HG03575 (cell line): Measurements from ENCODE around the gene FAM240B.

ENCODE experiments used
- ATAC-seq: cut with Tn5 transposase; IDR thresholded peaks from one replicate; pipeline ENCODE4 v1.9.1; 2021; ENCODE audit not compliant: unreplicated experiment, insufficient number of reproducible peaks, low FRiP score; ENCODE audit errors: extremely low read depth

The FAM240B gene

DNA sequence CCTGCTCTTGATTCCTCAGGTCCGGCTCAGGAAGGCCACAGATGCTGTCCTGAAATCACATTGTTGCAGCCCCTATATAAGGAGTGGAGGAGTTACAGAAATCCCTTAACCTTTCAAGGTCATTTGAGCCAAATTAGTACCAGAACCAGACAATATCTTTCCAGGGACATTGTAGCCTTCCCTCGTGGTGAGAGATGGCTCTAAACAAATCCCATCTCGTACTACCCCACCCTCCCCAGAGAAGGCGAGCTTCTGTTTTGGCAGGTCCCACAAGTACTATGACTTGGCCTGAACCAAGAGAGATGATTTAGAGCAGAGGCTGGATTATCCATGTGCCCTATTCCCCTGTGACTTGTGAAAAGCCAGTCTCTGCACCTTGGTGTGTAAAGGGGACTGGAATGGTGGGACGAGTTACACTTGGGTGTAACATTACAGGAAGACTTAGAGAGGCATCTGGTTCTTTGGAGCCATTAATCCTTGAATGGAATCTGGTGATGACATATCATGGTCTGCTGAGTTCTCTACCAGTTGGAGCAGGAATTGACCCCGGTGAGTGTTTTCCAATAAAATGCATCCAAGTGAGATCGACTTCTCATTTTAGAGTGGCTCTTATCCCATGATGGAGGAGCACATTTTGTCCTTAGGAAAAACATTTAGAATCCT is at the start of gene FAM240B:
Gene FAM240B (minus strand): TSS at position 51 of the 663 bp plus-strand sequence. CDS start 16,134 bp downstream, outside the sequence.
- no peak for ATAC-seq

DNA sequence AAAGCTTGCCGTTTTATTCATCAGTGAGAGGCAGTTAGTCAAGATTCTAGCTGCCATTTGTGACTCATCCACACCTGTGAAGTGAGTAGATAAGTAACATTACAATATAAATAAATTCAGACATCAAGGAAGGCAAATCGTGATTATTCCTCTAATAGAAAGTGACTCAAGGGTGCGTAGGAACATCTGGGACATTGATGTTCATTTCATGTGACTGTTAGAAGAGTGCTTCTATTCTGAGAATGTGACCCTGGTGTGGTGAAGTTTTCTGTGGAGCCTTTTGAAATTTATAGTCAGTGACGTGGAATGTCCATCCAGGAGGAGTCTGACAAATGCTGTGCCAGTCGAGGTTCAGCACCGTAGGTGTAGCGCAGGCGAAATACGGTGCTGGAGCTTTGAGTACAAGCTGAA is 48.4 kb upstream of the FAM240B start:
- ATAC-seq = no peak

DNA sequence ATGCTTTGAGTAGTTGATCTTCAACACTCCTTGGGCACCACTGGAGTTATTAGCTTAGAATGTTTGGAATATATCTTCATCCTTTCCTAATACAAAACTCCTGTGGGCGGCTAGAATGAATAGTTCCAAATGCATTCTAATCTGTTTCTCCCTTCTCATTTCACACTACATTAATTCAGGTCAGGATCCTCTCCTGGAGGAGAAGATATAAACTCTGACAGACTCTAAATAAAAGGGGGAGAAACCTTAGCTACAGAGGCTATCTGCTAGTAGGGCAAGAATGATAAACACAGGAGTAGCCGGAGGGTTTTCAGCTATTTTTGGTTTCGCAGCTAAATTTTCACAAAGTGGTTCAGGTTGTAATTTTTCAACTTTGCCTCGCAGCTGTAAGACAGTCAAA is 45.2 kb upstream of the FAM240B start:
- ATAC-seq = no peak

DNA sequence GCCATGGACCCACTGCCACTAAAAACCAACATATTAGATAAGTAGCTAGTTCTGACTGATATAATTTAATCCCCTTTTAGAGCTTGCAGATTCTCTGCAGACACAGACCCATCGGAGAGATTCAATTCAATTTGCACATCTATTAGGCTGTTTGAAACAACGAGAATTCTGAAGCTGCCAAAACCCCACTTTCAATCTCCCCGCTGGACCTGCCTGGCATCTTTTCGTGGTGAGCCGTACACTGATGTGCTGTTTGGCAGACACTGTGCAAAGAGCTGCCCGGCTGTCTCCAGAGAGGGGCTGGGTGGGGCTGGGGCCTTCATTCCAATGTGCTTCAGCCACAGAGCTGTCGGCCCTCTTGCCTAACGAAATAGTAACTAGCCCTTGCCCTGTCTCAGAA is 42.1 kb upstream of the FAM240B start:
- ATAC-seq = no peak

DNA sequence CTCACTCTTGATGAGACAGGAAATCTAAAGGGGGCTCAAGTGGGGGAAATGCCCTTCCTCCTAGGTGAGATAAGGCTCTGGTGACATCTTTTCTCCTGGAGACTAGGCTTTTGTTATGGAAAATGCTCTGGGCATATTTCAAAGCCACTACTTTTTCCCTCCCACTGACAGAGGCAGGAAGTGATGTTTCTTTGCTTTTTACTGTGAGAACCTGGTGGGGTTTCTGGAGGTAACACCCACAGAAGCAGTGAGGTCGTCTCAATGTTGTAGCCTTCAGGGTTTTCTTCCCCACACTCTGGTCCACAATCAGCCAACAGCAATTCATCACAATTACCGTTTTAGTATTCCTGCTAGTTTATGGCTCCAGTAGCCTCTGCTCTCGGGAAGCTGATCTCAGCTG is 41.4 kb upstream of the FAM240B start:
- ATAC-seq = no peak

DNA sequence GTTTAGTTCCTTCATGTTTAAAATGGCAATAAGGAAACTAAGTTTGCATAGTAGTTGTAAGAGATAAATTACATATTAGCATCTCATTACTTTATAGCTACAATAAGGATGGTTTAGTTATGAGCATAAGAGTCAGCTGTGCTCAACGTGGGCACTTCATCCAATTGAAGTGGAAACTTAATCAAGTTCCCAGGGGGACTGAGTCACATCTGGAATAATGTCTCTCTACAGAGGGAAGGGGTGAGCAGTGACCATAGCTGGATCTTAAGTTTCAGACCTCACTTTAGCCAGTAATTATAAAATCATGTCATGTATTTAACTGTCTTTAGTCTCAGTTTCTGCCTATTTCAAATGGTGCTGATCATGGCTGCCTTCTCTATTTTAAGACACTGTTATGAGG is 36.8 kb upstream of the FAM240B start:
- no peak for ATAC-seq

DNA sequence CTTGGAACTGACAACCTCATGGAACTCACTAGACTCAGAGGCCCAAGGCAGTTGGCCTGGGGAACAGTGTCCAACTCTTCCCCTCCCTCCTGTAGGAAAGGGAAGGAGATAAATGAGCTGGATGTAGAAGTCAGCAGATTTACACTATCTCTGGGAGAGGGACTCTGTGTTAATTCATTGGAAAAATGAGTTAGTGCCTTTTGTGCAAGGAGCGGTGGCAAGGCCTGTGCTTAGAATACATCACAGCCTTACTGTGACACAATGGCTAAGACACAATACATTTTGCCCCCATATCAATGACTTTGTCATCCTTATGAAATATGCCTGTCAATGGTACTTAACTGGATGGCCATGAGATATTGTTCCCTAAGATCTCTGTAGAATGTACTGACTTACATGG is 28.0 kb upstream of the FAM240B start:
- ATAC-seq = no peak

DNA sequence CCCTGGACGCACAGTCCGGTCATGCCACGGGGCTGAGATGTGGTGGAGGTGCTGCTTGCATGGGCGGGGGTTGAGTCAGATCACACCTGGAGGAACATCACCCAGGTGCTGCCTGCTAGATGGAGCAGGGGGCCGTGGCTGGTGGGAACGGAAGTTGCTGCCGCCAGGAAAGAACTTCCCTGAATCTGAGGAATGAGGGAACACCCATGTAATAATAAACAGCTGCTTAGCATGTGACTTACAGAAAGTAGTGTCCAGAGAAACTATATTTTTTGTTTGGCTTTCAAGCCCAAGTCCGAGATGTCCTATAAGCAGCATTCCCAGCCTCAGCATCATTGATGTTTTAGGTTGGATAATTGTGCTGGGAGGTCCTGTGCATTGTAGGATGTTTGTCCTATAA is 27.1 kb upstream of the FAM240B start:
- ATAC-seq = no peak

DNA sequence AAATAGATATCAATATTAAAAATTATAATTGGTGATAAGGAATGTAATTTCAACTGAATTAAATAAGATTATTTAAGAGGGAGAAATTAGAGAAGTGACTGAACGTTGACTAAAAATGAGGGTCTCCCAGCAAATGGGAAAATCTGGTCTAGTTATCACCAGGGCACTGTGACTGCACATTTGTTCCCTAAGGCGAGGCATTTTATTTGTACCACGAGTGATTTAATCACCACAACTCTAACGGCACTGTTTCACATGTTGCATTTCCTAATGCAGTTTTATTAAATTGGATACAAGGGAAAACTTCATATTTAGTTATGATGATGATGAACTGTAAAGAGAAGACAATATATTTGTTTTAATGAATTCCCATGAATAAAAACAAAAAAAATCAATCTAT is 26.4 kb upstream of the FAM240B start:
- no peak for ATAC-seq

DNA sequence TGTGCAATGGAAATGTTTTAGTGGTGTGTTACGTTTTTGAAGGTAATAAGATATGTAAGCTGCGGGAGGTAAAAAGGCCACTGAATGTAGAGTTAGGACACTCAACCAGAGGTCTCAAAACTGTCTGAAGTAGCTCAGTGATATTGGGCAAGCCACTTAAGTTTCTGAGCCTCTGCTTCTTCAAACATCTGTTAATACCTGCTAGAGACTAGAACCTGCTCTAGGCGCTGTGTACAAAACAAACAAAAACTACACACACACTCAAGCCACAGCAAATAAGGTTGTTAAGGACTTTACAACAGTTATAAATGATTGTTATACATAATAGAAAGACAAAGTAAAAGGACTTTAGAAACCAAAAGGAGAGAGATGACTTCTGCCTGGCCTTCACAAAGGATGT is 24.6 kb upstream of the FAM240B start:
- no peak for ATAC-seq

DNA sequence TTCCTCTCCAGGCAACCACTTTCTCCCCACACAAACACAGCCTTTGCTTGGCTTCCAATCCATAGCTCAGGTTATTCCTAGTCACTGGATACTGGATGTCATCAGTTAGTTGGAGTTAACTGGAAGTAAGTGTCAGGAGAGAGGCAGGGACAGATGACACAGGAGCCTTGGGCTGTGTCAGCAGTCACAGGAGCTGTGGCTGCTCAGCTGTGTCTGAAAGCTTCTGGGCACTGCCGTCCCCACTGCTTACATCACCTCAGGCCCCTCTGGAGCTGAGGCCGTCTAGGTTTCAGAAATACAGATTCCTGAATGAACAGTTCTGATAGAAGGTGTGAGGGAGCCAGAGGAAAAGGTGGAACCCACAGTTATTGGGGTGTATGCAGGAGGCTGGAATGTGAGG is 17.3 kb upstream of the FAM240B start:
- ATAC-seq = no peak

DNA sequence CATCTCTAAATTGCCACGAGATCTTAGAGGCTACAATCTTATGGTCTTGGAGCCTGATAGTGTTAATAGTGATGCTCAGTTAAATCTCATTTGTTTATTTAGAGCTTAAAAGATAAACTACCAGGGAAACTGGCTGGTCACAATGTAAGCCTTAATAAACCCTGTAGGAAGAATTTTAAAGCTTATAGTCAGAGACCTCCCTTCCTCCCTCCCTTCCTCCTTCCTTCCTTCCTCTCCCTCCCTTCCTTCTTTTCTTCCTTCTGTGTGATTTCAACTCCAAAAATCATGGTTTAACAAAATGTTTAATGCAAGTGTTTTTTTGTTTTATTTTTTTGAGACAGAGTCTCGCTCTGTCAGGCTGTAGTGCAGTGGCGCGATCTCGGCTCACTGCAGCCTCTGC is 14.9 kb upstream of the FAM240B start:
- ATAC-seq = no peak

DNA sequence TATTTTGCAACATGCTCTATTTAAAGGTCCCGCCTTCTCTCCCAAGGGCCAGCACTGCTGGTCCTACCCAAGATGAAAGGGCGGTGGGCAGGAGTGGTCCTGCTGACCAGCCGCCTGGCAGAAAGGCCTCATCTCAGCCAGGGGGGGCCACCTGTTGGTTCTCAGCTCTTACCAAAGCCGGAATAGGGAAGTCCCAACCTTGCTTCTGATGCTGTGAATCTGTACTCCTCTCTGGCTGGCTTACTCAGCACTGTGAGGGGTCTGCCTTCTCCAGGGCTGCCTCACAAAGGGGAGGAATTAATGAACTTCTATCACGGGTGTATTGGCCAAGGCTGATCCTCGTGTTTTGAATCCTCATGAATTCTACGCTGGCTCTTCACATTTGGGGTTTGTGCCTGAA is 13.6 kb upstream of the FAM240B start:
- no peak for ATAC-seq

DNA sequence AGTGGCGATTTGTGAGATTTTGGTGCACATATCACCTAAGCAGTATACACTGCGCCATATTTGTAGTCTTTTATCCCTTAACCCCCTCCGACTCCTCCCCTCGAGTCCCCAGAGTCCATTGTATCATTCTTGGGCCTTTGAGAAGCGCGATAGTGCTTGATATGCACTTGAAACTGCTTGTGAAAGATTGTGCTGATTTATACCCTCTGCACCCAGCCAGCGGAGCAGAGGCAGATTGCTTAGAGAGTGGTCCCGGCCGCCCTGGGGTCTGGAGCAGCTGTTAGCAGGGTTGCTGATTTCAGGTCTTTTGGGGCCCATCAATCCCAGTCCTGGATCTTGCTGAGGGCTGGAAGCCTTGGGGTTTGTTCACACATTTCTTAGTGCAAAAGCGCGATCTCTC is 13.0 kb upstream of the FAM240B start:
- ATAC-seq = no peak

DNA sequence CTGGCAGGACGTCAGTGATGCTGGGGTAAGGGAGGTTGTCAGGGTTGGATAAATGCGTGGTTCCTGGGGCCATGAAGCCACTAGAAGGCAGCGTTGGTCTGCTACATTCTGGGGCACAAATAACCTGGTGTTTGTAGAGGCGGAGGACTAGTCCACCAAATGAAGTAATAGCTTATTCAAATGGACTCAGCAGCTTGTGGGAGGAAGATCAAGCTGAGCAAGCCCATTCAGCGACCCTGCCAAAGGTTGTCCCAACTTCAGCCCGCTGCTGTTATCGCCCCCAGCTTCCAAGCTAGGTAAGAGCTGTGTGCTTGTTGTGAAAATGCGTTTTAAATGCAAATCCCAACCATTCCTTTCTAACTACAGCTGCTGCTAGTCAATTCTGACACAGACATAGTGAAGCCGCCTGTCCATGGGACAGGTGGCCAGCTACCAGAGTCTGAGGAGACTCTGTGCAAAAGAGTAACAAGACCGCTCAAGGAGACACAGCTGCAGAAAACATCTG is 7.6 kb upstream of the FAM240B start:
- no peak for ATAC-seq

DNA sequence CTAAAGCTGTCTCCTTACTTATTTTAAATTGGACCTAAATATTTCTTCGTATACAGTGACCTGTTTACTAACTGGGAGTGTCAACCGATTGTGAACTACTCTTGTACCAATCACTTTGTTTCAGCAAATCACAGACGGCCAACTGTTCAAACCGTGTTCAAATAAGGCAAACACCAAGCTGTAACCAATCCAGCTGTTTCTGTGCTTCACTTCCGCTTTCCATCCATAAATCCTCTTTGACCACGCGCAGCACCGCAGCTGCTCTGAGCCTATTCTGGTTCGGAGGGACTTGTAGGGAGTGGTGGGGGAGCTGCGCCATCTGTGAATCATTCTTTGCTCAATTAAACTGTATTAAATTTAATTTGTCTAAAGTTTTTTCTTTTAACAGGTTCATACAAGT is 4.8 kb upstream of the FAM240B start:
- ATAC-seq = no peak

DNA sequence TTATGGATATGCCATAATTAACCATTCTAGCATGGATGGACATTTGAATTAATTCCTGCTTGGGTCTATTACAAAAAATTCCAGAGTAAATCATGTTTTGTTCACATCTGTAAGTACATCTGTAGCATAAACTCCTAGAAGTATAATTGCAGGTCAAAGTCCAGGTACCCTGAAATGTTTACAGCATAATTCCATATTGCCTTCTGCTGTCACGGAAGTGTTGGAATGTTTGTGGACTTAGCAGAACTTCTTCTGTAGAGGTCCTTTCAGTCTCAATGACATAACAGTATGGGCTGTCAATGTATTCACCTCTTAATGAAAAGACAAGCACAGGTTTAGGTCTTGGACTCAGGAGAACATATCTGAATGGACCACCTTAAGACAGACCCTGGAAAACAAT is 1.8 kb downstream of the FAM240B start:
- ATAC-seq = no peak

DNA sequence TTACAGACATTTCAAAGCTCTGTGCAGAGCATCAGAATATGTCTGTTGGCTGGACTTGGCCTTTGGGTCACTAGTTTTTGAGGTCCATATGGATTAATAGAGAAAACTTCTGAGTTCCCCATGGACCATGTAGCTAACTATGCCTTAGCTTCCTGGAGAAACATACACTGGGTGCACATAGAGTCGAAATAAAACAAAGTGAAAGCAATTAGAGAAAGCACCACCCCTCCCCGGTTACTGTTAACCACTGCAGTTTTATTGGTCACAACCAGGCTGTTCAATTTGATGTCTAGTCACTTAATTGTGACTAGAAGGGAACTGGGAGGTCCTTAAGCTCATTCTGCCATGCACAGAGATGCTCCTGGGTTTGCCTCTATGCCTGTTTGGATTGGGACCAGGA is 4.2 kb downstream of the FAM240B start:
- no peak for ATAC-seq

DNA sequence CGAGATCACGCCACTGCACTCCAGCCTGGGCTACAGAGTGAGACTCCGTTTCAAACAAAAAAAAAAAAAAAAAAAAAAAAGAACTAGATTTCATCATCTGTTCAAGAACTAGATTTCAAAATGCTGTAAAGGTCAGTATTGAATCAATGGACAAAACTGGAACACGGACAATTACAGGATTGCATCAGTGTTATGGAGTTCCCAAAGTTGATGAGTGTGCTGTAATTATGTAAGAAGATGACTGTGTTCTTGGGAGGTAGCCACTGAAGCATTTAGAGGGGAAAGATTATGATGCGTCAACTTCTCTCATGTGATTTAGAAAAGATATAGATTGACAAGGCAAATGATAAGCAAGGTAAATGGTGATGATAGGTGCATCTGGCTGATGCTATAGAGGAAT is 6.5 kb downstream of the FAM240B start:
- ATAC-seq = no peak

DNA sequence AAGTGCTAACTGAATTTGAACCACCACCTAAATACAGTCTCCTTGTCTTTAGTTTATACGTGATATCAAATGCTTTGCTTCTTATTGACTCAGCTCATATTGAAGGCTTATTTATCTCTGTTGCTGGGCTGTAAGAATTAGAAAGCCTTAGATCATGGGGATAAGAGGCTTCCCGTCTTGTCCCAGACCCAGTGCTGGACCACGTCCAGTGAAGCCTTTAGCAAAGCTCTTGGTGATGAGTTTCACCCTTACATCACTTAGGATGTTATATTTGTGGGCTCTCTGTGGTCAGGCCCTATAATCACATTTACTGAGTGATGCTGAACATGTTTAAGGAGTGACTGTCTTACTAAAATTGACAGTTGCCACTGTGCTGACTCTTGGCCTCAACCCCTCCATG is 11.2 kb downstream of the FAM240B start:
- no peak for ATAC-seq

DNA sequence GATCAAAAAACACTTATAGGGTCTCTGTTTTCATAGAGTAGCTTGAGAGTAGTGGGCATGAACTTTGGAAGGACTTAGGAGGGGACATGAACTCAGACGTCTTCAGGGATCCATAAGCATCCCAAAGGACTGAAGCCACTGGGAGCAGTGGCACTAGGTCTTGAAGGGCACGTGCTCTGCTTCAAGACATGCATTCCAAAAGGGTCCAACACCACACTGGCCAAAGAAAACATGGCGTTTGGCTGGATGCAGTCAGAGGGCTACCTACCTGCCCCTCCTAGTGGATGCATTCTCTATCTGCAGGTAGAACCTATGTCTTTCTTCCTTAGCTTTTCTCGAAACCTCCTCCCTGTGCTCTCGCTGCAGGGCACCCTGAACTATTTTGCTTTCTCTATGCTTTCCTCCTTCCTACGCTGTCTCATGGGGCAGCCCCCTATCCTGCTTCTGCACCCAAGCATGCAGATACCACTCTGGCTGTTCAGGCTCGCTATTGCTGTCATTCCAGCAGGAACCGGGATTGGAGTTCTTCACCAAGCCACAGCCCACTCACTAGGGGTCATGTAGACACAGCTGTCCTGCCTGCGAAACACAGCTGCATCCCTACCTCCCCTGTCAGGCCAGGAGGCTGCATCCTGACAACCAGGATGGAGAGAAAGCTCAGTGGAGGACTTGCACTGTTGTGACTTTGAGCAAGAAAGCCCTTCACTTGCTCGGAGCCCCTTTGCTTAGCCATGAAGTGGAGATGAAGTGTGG is 11.9 kb downstream of the FAM240B start:
- ATAC-seq = no peak
